Fibroblast of the conjunctiva (primary cell): ENCODE data around the gene LRCH1.
"Not testable (repeated sequence)": the region's sequence is repeated elsewhere in the genome, so short reads cannot be mapped to it uniquely, and the experiment has no call there.

Experiments used
- DNase-seq: peaks from one replicate; pipeline ENCODE4 v3.0.0-alpha.2; 2010; ENCODE audit warnings: low read depth

LRCH1 gene

DNA sequence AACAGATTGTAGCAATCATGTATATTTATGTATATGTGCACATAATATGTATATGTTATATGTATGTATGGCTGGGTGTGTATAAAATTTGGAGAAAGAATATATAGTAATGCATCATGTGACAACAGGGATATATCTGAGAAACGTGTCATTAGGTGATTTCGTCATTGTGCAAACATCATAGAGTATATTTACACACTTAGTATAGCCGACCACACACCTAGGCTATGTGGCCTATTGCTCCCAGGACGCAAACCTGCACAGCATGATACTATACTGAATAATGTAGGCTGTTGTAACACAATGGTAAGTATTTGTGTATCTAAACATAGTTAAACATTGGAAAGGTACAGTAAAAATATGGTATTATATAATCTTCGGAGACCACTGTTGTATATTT lies 200.2 kb downstream of the LRCH1 start:
- no peak for DNase-seq

DNA sequence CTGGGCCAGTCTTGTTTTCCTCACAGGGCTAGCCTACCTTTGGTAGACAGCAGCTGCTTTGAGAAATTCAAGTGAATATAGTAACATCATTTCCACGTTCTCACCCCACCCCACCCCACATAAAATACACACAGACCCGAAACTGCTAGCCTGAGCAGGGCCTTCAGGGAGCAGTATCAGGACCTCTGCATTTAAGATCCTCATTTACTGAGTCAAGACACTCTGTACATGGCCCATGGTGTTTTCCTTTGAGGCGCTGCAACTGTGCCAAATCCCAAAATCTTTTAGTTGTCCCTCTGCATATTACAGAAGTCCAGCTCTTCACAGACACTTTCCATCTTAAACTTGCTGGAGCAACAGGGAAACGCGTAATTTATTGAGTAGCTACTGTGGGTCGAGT lies 200.9 kb downstream of the LRCH1 start:
- DNase-seq, result no peak

DNA sequence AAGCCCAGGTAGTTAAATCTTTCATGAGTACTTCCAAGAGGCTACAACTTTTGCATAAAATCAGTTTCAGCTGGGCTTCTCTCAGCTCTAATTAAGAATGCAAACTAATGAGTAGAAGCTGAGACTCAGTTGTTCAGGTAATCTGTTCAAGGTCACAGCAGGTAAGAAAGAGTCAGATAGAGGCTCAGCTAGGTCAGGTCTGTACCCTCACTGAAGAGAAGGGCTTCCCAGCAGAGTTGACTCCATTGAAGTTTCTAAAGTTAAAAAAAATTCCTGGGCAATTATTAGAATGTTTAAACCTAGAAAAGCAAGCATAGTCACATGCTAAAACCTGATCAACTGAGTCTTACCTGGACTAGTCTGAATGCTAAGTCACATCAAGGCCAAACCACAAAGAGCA lies 201.8 kb downstream of the LRCH1 start:
- DNase-seq, result no peak

DNA sequence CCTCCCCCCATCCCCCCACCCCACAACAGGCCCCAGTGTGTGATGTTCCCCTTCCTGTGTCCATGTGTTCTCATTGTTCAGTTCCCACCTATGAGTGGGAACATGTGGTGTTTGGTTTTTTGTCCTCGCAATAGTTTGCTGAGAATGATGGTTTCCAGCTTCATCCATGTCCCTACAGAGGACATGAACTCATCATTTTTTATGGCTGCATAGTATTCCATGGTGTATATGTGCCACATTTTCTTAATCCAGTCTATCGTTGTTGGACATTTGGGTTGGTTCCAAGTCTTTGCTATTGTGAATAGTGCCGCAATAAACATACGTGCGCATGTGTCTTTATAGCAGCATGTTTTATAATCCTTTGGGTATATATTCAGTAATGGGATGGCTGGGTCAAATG lies 202.5 kb downstream of the LRCH1 start:
- not testable (repeated sequence) for DNase-seq

DNA sequence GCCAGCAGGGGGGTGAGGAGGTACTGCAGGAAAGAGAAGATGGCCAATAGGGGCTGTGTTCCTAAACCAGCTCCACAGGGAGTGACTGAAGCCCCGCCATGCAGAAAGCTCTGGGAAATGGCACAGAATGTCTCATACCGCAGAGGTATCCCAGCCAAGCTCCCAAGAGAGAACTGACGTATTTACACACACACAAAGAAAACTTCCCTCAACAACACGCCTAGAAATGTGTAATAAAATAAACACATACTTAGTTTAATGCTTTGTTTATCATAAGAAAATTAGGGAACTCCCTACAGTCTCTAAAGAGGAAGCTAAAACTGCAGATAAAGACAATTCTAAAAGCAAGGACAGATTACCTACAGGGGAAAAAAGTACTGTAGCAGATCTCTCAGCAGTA lies 204.0 kb downstream of the LRCH1 start:
- no peak for DNase-seq

DNA sequence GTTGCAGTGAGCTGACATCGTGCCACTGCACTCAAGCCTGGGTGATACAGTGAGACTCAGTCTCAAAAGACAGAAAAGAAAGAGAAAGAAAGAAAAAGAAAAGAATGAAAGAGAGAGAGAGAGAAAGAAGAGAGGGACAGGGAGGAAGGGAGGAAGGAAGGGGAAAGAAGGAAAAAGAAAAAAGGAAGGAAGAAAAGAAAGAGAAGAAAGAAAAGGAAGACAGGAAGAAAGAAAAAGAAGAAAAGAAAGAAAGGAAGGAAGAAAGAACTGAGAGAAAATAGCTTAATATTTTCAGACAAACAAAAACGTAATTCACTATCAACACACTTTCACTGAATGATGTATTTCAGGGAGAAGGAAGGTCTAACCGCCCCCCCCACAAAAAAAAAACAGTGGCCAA lies 204.7 kb downstream of the LRCH1 start:
- no peak for DNase-seq

DNA sequence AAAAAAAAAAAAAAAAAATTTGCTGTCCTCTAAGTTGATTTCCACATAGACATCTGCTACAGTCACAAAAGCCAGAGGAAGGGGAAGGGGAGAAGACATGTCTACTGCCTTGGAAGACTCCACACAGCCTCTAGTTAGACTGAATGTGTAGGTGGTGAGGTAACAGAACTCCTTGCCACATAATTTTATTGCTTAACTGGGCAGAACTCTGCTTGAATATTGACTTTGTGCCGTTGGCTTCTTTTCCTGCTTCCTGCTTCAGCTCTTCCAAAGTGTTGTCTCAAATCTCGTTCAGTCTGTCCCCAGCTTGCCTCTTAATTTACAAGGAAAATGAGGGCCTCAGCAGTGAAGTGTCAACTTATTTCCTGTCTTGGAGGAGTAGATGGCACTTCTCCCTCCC lies 206.9 kb downstream of the LRCH1 start:
- no peak for DNase-seq

DNA sequence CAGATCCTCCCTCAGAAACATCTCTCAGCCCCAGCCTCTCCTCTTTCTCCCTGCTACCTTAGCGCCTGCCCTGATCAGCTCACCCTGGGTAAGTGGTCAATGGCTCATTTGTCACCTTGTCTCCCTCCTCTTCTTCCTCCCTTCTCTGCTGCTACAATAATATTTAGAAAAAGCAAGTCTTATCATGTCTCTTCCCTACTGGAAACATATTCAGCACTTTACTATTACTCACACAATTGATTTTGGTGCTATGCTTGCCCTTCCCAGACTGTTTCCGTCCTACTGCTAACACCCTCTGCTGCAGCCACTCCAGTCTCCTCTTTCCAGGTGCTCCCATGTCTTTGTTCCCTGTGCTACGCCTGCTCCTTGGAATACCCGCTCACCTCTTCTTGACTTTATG lies 208.2 kb downstream of the LRCH1 start:
- DNase-seq, result no peak

DNA sequence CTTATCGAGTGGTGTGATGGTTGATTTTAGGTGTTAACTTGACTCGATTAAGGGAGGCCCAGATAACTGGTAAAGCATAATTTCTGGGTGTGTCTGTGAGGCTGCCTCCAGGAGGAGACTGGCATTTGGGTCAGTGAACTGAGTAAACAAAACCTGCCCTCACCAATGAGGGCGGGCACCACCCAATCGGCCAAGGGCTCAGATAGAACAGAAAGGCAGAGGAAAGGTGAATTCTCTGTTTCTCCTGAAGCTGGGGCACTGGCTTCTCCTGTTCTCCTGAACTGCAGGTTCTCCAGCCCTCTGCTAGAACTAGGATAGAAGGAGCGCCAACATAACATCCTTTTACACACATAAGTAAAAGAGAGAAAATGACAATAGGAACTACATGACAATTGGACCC lies 208.9 kb downstream of the LRCH1 start:
- DNase-seq, result no peak

DNA sequence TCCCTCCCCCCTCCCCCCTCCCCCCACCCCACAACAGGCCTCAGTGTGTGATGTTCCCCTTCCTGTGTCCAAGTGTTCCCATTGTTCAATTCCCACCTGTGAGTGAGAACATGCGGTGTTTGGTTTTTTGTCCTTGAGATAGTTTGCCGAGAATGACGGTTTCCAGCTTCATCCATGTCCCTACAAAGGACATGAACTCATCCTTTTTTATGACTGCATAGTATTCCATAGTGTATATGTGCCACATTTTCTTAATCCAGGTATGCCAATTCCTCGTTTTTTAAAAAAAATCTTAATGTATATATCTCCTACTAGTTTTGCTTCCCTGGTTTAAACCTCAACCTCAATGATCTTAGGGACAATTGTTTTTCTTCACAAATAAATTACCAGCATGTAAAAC lies 217.0 kb downstream of the LRCH1 start:
- not testable (repeated sequence) for DNase-seq

DNA sequence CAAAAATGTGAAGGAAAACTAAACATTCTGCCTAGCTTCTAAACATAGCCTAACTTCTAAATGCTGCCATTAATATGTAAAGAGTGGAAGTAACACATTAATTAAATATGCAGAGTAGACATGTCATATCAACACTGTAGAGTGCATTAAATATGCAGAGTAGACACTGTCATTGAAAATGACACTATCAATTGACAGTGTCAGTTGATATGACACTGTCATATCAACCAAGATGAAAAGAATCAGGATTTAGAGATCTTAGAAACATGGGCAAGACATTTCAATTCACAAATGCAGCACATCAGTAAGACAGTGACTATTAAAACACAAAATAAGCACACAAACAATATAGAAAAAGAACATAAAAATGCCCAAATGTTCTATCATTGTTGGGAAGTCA lies 218.7 kb downstream of the LRCH1 start:
- no peak for DNase-seq

DNA sequence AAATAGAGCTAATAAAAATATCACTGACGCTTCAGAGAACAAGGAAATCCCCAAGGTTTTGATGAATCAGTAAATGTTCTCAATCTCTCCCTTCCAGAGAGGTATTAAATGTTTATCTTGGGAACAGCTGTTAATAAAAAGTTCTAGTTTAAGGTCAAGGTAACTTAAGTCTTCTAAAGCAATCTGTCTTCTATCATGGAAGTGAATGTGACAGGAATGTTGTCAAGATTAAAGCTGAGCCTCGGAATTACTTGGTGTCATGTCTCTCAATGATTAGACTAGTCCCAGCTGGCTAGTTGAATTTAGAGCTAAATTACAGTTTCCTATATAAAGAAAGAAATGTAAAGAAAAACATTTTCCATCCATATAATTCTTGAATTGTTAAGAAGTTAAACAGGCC lies 220.6 kb downstream of the LRCH1 start:
- DNase-seq, result no peak

DNA sequence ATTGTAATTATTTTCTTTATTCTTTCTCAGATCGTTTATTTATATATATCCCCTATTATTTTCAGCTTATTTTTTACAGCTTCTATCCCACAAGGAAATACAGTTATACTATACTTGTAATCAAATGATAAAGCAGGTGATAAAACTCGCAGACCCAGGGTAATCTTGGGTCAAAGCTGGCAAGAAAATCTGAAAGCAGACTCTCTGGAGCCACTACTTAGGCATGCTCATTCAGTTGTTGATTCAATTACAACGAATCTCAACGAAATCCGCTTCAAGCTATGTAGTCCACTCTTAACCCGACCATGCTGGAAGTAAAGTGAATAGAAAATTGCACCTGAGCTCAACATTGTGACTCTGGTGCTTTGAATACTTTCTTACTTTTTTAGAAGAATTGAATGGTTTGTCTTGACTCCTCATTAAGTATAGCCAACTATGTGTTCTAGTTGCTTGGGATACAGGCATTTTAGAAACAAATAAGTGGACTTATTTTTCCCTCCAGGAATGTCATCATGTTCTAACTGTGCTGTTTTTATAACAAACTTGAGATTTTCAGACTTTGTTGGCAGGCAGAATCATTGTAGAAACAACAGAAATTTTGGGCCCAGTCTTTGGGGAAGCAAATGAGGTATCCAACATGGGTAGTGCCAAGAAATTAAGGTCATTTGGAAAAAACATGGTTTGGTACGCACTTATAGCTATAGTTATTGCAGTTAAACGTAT lies 222.6 kb downstream of the LRCH1 start:
- no peak for DNase-seq

DNA sequence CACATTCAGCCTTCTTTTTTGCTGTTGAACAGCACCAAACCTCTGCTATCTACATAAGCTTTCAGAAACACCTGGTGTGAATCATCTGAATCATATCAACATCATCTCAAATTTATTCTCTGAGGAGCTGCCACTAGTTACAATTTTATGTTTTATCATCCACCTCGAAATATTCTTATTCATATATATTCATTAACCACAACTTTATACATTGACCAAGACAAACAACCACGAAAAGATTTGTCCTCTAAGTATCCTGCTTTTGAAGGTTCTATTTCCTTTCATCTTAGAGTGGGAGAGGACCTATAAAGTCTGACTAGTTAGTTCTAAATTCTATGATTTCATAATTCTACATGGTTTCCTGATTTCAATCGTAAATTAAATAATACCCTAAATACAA lies 225.1 kb downstream of the LRCH1 start:
- DNase-seq, result no peak

DNA sequence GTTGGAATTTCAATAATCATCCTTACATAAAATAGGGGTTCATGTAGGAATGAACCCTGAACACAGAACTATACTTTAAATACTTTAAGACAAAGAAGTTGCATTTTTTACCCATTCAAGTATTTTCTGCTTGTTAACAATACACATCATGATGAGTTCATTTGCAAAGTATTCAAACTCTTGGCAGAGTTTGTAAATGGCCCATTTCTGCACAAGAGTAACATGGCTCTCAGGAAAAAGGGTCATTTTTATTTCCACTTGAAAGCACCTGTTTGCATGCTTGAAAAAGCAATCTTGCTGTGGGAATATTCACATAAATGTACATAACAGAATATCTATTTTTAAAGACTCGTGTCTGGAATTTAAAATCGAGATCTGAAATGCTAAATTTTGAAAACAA lies 225.9 kb downstream of the LRCH1 start:
- no peak for DNase-seq

DNA sequence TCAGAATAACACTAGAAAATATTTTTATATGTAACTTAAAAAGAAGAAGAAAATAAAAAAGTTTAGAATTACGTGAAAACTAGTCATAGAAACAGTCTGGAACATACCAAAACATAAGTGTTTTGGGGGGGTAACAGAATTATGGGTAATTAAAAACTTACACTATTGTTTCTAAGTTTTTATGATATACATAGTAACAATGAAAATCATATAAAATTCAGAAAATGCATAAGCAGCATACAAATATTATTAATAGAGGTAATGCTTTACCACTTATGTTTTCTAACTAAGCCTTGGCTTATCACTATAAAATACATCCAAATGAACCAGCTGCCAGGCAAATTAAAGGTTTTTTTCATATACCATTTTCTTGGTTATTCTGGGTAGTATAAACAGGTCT lies 229.1 kb downstream of the LRCH1 start:
- DNase-seq, result no peak

DNA sequence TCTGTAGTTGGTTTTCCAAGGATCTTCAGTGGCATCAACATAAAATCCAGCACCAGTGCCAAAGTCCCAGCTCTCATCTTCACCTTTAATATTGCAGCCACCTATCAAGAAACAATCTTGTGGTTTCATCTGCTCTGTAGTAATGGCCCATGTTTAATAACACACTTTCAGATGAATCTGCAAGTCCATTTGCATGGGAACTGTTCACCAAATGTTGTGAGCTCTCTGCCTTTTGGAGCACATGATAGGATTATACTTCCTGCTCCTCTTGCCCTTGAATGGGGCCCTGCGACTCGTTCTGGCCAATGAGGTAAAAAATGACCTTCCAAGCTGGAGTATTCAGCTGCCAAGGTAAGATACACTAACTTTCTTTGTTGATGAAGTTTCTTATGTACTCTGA lies 229.7 kb downstream of the LRCH1 start:
- DNase-seq, result no peak

DNA sequence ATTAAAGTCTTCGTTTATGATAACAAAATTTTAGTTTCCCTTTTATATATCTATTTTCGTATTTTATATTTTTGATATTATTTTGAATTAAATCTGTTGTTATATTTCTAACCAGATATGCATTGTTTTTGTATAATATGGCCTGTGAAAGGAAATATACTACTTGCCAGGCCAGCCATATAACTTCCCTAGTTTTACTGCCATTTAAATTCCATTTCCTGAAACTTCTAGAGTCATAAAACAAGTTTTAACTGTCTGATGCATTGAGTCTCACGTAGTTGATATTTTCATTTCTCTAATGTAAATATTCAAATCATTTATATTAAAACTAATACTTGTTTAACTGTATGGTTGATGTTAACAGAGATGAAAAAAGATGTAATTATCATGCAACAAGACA lies 230.5 kb downstream of the LRCH1 start:
- DNase-seq, result no peak

DNA sequence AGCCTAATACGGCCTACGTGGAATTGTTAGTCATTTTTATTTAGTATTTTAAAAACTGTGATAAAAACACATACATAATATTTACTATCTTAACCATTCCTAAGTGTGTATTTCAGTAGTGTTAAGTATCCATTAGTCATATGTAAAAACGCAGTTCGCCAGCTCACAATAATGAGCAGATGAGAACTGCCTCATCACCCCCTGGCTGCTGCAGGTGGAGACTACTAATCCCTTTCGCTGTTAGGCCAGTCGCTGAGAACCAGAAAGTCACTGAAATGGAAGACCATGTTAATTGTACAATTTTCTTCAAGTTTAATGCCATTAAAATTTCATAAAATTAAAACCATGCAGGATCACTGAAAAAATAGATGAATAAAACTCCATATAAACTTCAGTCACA lies 242.4 kb downstream of the LRCH1 start:
- DNase-seq, result no peak

DNA sequence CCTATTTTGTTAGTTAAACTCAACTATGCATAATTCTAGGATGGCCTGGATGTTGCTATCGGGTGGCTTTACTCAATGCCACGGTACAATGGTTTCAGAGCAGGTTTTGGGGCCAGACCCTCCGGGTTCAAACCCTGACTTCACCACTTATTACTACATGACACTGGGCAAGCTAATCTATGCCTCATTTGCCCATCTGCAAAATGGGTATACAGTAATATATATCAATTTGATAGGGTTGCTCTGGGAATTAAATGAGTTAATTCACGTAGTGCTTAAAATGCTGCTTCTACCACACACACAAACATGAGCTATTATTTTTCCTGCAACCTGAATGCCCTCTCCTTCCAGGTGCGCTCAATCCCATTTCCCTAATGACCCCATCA lies 243.2 kb downstream of the LRCH1 start:
- DNase-seq, result no peak

DNA sequence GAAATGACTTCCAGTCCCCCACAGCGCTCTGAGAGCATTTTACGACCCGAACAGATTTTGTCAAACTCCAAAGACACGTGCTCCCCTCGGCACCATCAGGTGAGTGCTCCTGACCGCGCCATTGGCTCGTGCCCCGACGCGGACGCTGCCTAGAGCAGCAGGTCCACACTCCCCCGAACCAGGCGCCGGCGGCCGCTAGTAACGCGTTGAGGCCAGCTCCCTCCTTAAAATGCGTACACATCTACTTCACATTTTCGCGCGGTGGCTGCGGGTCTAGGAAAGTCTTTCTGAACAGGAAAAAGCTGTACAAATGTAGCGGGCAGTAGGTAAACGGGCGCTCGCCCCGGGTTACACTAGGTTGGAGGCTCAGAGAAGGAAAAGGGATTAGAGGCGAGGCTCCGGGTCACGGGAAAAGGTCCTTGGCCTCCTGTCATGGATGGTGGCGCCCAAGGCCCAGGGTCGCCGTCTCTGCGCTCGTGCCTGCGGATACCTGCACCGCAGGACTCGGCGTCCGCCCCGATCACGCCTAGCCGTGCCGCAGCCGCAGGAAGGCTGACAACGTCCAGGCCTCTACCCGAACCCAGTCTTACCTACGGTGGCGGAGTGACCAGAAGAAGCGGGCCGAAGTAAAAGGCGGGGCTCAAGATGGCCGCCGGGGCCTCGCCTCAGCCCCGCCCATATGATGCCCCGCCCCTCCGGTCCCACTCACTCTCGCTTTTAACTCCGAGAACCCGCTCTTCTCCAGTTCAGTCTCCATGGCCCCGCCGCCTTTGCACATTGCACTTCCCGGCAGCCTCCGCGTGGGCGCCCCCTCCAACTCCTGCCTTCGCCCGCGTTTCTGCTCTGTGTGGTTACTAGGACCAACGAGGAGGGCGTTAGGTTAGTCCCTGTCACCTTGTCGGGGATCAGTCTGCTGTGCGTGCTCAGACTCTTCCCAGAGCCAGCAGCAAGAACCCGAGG lies 243.8 kb downstream of the LRCH1 start, which contains the start of gene ESD:
Gene ESD (minus strand): TSS at position 647 of the 960 bp plus-strand sequence. CDS start 5,748 bp downstream, outside the sequence.
- DNase-seq, result peak; percentile 87

DNA sequence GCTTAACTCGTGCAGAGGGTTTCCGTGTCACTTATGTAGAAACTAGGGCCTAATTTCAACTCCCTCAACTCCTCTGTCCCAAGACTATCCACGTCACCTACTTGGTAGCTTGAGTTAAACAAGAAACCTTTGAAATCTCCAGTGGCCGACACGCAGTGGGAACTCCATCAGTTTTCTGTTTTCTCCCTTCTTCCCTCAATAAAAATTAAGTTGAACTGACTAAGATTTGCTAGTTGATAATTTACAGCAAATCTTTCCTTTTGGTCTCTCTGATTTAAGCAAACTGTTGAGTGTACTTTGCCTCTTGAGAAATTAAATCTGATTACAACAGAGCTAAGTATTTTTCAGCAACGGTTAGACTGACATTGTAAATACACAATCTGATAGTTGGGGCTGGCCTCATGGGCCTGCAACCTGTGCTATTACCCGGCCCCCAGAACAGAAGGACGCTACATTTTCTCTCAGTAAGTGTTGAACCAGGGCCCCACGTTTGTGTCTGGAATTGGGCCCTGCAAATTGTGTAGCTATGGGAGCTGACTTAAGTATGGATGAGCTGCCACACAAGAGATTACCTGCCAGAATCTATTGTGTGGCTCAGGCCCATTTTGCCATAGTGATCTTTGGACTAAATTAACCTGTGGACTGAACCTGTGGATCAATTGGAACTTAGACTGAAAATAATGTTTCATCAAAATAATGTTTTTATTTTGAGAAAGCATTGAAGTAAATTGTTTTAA lies 244.7 kb downstream of the LRCH1 start:
- DNase-seq, result peak; percentile 8

DNA sequence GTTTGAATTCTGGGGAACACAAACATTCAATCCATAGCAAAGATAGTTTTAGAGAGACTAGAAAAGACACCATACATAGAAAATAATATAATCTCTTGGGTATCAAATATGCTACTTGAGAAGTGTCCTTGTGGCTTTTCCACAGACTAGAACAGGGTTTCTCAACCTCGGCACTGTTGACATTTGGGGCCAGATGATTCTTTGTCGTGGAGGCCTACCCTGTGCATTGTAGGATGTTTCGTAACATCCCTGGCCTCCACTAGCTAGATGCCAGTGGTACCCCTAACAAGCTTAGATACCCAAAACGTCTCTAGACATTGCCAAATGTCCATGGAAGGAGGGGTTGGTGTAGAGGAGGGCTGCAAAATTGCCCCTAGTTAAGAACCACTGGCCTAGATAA lies 246.2 kb downstream of the LRCH1 start:
- DNase-seq, result no peak
